ENCODE data around the gene KRT4. TPM values are rescaled to one million over a fixed set of nuclear protein-coding genes. Genes with fewer than 3 reads are reported as not detected.

The KRT4 gene
- total RNA-seq (2014; rRNA removed) (20.7 and 23.0 TPM in 2 replicates), Bru-seq, nascent RNA (percentile 29 among the genes with signal in this experiment), BruChase-seq, experiment 1, labeled RNA remaining after a 6-hour chase (percentile 33 among the genes with signal in this experiment), BruChase-seq, experiment 2, labeled RNA remaining after a 2-hour chase (percentile 38 among the genes with signal in this experiment)
- long read RNA-seq, transcript KRT4-204 (9 exons, 2,576 nt) = major isoform, 5 of 7 reads
- long read RNA-seq, partial matches to known transcripts = 0 of 7 reads
- long read RNA-seq, other reads (novel, unspliced or antisense) = 2 of 7 reads

DNA sequence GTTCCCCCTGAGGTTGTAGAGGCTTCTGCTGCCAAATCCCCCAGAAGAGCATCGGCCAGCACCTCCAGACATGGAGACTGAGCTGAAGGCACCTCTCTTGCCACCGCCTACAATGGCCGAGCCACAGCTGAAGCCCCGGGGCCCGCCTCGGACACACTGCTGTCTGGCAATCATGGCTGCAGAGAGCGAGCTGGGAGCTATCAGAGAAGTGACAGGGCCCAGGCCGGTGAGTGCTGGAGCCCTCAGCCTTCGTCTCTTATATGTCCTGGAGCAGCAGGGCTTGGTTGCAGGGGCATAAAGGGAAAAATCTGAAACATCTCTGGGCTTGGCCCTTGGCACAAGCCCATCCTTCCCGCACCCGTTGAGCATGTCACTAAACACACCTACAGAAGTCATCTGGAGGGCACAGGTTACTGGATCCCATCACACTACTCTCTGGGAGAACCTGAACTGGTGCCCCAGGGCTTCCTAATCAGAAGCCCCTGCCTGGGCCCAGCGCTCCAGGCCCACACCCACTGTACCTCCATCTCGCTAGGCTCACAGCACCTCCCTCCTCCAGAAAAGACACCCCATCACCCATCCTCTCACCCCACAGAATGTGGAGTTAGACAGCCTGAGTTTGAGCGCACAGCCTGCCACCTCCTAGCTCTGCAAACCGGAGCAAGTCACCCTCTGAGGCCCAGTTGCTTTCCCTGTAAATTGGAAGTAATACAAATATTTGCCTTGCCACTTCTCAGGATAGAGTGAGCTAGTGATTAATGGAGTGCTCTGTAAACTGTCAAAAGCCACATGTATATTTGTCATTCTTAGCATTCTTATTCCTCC is at the start of gene KRT4:
TSS of gene KRT4 (minus strand) at position 232 of the 825 bp plus-strand sequence. CDS start at position 174, 58 bp downstream.
- H3K27me3 ChIP-seq (ENCODE audit: low read length) = no peaks in the 10 kb centered on the region; the same call in 1 of the 2 replicates
- no peak within 1 kb of the TSS for H3K9ac ChIP-seq (ENCODE audit: low read length)
- ChIA-PET POLR2A (ENCODE audit: unreplicated experiment) (no interaction called here), CTCF (no interaction called here)
- no peaks in the 10 kb centered on the region for H3K79me2 ChIP-seq (ENCODE audit: low read length)
- H2AFZ ChIP-seq (ENCODE audit: low read length) = no peak within 1 kb of the TSS
- peak; percentile 61 for DNase-seq
- peak within 1 kb of the TSS; percentile 62 for H3K27ac ChIP-seq (ENCODE audit: low read length)
- H3K4me2 ChIP-seq (ENCODE audit: low read length) = peak within 1 kb of the TSS; percentile 27
- no peaks in the 10 kb centered on the region for H3F3A ChIP-seq (ENCODE audit: low read length, unreplicated experiment)
- no peaks in the 10 kb centered on the region for H3K9me2 ChIP-seq (replicated peaks; ENCODE audit: low read length)
- no peaks in the 10 kb centered on the region for H3K36me3 ChIP-seq (ENCODE audit: low read depth, low read length)
- TF ChIP-seq, protein P1, sequence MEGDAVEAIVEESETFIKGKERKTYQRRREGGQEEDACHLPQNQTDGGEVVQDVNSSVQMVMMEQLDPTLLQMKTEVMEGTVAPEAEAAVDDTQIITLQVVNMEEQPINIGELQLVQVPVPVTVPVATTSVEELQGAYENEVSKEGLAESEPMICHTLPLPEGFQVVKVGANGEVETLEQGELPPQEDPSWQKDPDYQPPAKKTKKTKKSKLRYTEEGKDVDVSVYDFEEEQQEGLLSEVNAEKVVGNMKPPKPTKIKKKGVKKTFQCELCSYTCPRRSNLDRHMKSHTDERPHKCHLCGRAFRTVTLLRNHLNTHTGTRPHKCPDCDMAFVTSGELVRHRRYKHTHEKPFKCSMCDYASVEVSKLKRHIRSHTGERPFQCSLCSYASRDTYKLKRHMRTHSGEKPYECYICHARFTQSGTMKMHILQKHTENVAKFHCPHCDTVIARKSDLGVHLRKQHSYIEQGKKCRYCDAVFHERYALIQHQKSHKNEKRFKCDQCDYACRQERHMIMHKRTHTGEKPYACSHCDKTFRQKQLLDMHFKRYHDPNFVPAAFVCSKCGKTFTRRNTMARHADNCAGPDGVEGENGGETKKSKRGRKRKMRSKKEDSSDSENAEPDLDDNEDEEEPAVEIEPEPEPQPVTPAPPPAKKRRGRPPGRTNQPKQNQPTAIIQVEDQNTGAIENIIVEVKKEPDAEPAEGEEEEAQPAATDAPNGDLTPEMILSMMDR (conservative IDR thresholded peaks at IDR 0.05; ENCODE audit: low read depth, low read length) = no peak
- TF ChIP-seq EZH2phosphoT487 (IDR thresholded peaks at IDR 0.05; ENCODE audit: borderline replicate concordance, low read length) (no peak), EZH2 (IDR thresholded peaks at IDR 0.05; ENCODE audit: low read length, unreplicated experiment) (no peak)
- peaks cover 14% of the 10 kb centered on the region for H3K4me1 ChIP-seq (ENCODE audit: insufficient read depth, low read length)
- H3K9me3 ChIP-seq (ENCODE audit: low read length) = no peaks in the 10 kb centered on the region
- intact Hi-C loops (cut with micrococcal nuclease) = no loop called here
- no peak within 1 kb of the TSS for H3K4me3 ChIP-seq (ENCODE audit: low read length)
- H4K20me1 ChIP-seq (ENCODE audit: low read length) = no peaks in the 10 kb centered on the region
- ATAC-seq = peak; percentile 83
- BruUV-seq (replicated peaks) = no TSS peak

DNA sequence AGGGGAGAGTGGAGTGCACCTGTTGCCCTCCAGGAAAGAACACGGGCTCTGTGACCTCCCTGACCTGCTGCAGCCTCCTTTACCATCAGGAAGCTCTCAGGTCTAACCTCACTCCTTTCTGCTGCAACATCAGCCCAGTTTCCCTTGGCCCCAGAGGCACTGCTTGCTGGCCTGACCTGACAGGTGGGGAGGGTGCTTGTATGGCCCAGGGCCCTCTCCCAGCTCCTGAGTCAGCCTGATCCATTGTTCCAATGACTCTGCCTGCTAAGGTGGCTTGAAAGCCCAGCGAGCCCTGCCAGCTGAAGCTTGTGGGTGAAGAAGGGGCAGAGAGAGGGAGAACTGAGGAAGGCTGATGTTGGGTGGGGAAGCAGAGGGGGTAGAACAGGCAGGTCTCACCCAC is 48.1 kb upstream of the KRT4 start:
- Histone ChIP-seq H3K27me3 (ENCODE audit: low read length) (no peaks in the 10 kb centered on the region), H3K79me2 (ENCODE audit: low read length) (no peaks in the 10 kb centered on the region), H3K4me2 (ENCODE audit: low read length) (no peak overlapping the region), H3K36me3 (ENCODE audit: low read depth, low read length) (no peaks in the 10 kb centered on the region), H3K4me1 (ENCODE audit: insufficient read depth, low read length) (peaks cover 22% of the 10 kb centered on the region), H4K20me1 (ENCODE audit: low read length) (no peaks in the 10 kb centered on the region), H2AFZ (ENCODE audit: low read length) (no peak overlapping the region), H3K9ac (ENCODE audit: low read length) (no peak overlapping the region), H3F3A (ENCODE audit: low read length, unreplicated experiment) (no peaks in the 10 kb centered on the region), H3K27ac (ENCODE audit: low read length) (no peak overlapping the region), H3K4me3 (ENCODE audit: low read length) (no peak overlapping the region), H3K9me2 (replicated peaks; ENCODE audit: low read length) (no peaks in the 10 kb centered on the region), H3K9me3 (ENCODE audit: low read length) (no peaks in the 10 kb centered on the region)
- ChIA-PET CTCF (no interaction called here), POLR2A (ENCODE audit: unreplicated experiment) (no interaction called here)
- no TSS peak for BruUV-seq (replicated peaks)
- TF ChIP-seq, protein P1 (conservative IDR thresholded peaks at IDR 0.05; ENCODE audit: low read depth, low read length) = no peak
- TF ChIP-seq EZH2phosphoT487 (IDR thresholded peaks at IDR 0.05; ENCODE audit: borderline replicate concordance, low read length) (no peak), EZH2 (IDR thresholded peaks at IDR 0.05; ENCODE audit: low read length, unreplicated experiment) (no peak)
- intact Hi-C loops (cut with micrococcal nuclease) = no loop called here
- DNase-seq = peak; percentile 51
- no peak for ATAC-seq
